ENCODE data around the gene PROSER3. TPM values are rescaled to one million over a fixed set of nuclear protein-coding genes. Genes with fewer than 3 reads are reported as not detected.
A peak's percentile ranks its signal among the peaks of the same experiment; 100 is the strongest.

PROSER3 gene
- total and polyA plus RNA-seq, 9 of the 15 experiments (the other 6 are each of a cell fraction or from before 2014, with no cell fraction given): 1.0 to 39.5 (median 5.1) TPM

- TF ChIP-seq CREB3 (tag; conservative IDR thresholded peaks at IDR 0.05; ENCODE audit: low read depth) (no peak), PRDM10 (IDR thresholded peaks at IDR 0.05; ENCODE audit: partially characterized antibody) (peak; percentile 71)
These were observed 16.5 kb downstream of the PROSER3 start (continued) for GRCh38 chr19:35774274-35775045.

GRCh38 chr19:35775046-35775297 is 17.0 kb downstream of the PROSER3 start:
- Histone ChIP-seq H4K20me1 (replicated peaks; ENCODE audit: control insufficient read depth, insufficient read depth, low read length) (no peaks in the 10 kb centered on the region; the same call in 1 of the 2 replicates), H3K9me1 (ENCODE audit: control insufficient read depth, insufficient read depth, low read length) (peaks cover 3% of the 10 kb centered on the region), H3K27me3 (ENCODE audit: control insufficient read depth in 2 of 2, insufficient read depth in 2 of 2, low read length in 2 of 2) (no peaks in the 10 kb centered on the region), H3K9me3 (replicated peaks; ENCODE audit: control insufficient read depth, insufficient read depth, low read depth, low read length) (no peaks in the 10 kb centered on the region), H3K79me2 (ENCODE audit: control insufficient read depth, insufficient read depth, low read length) (peaks cover 5% of the 10 kb centered on the region; the same call in 1 of the 3 replicates), H2AFZ (ENCODE audit: low read depth, low read length) (peak overlapping the region; percentile 85), H3K4me1 (replicated peaks in 1 of 2; ENCODE audit: control insufficient read depth in 2 of 2, insufficient read depth in 2 of 2, low read length in 2 of 2) (peaks cover 10 to 28% of the 10 kb centered on the region in 2 experiments), H3K27ac (ENCODE audit: extremely low read depth, low read depth, low read length) (no peak overlapping the region), H3K4me2 (ENCODE audit: insufficient read depth, low read length) (peak overlapping the region; percentile 70), H3K36me3 (ENCODE audit: control insufficient read depth, insufficient read depth, low read length) (peaks cover 15% of the 10 kb centered on the region; the same call in 2 of the 3 replicates), H3K9ac (ENCODE audit: insufficient read depth in 1 of 2, low read depth in 2 of 2, low read length in 2 of 2) (peak overlapping the region; percentile 5 to 77; a peak in 2 of 4 replicates), H3K4me3 (peak overlapping the region; percentile 57)
- in situ Hi-C loops (cut with MboI): no loop called here
- 0% methylated on average over 9 of the region's 9 CpGs for WGBS (ENCODE audit: insufficient coverage, low coverage, missing lambda C conversion rate)
- ATAC-seq: peak; percentile 24
- ChIA-PET CTCF (ENCODE audit: low intra/inter-chr PET ratio) (no interaction called here), POLR2A (interaction anchor here (0.8 to 1.4 kb wide), 2 partner anchors 10 to 31 kb away, joined by 3 read pairs; no protein-coding TSS in a partner anchor)
- intact Hi-C loops (cut with micrococcal nuclease): no loop called here
- BruUV-seq (replicated peaks): no TSS peak
- no peak for FAIRE-seq
- DNase-seq (ENCODE audit: extremely low read depth in 1 of 4, low spot score in 3 of 4): no peak
- TF ChIP-seq CBX3 (IDR thresholded peaks at IDR 0.05; ENCODE audit: borderline replicate concordance in 1 of 2, low read length in 2 of 2): no peak
- TF ChIP-seq, protein P1, sequence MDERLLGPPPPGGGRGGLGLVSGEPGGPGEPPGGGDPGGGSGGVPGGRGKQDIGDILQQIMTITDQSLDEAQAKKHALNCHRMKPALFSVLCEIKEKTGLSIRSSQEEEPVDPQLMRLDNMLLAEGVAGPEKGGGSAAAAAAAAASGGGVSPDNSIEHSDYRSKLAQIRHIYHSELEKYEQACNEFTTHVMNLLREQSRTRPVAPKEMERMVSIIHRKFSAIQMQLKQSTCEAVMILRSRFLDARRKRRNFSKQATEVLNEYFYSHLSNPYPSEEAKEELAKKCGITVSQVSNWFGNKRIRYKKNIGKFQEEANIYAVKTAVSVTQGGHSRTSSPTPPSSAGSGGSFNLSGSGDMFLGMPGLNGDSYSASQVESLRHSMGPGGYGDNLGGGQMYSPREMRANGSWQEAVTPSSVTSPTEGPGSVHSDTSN (CRISPR knock-in tag; IDR thresholded peaks at IDR 0.05; ENCODE audit: low read depth): no peak
- TF ChIP-seq, protein P1 (tag; conservative IDR thresholded peaks at IDR 0.05; ENCODE audit: low read depth): peak; percentile 39; the same call in 1 of the 2 replicates
- TF ChIP-seq BRD4 (IDR thresholded peaks at IDR 0.05): no peak
- no peak for TF ChIP-seq EGR1 (conservative IDR thresholded peaks at IDR 0.05)
- TF ChIP-seq HDAC2 (IDR thresholded peaks at IDR 0.05): peak; percentile 16; the same call in 1 of the 2 replicates
- no peak for TF ChIP-seq KLF13 (tag; IDR thresholded peaks at IDR 0.05; ENCODE audit: borderline replicate concordance, low read depth)
- 0 out of 2 replicates have a peak, but pooled peaks have one; percentile 25 for TF ChIP-seq OTX1 (CRISPR knock-in tag; IDR thresholded peaks at IDR 0.05)
- TF ChIP-seq NRF1 (conservative IDR thresholded peaks at IDR 0.05 in 1 of 2, IDR thresholded peaks at IDR 0.05 in 1 of 2): no peak

Data from K562 (cell line).